GM12878 (cell line): Measurements from ENCODE around the gene EHMT2. TPM values are rescaled to one million over a fixed set of nuclear protein-coding genes. Genes with fewer than 3 reads are reported as not detected.

Source experiments
- ASH2L ChIP-seq: fragments of 300-600, 200-600 bp; sonication (generic); IDR thresholded peaks from 2 replicates; pipeline ENCODE4 v1.6.1; 2017; ENCODE audit warnings: low read depth, mild to moderate bottlenecking, borderline replicate concordance
- CBX5 ChIP-seq: sonication (generic); IDR thresholded peaks from 2 replicates; pipeline ENCODE4 v1.6.1; 2016; ENCODE audit warnings: low read depth, moderate library complexity, mild to moderate bottlenecking, inconsistent platforms
- CREM ChIP-seq: IDR thresholded peaks from 2 replicates; pipeline ENCODE4 v1.6.1; 2014; ENCODE audit warnings: antibody characterized with exemption, low read depth
- EGR1 ChIP-seq, 2 experiments: IDR thresholded peaks; 1 replicate in 1 of 2; 2 replicates in 1 of 2; pipeline ENCODE4 v1.6.1; 2011 to 2012; ENCODE audit warnings: low read depth in 2 of 2, low read length in 2 of 2, borderline replicate concordance in 1 of 2, mild to moderate bottlenecking in 1 of 2, moderate library complexity in 1 of 2
- HCFC1 ChIP-seq: fragments of 150-350 bp; IDR thresholded peaks from 2 replicates; pipeline ENCODE4 v1.6.1; 2014; ENCODE audit warnings: low read length
- JUND ChIP-seq: IDR thresholded peaks from 2 replicates; pipeline ENCODE4 v1.6.1; 2012; ENCODE audit warnings: low read depth, mild to moderate bottlenecking, low read length, improper control_type of control experiment, moderate library complexity
- MTA3 ChIP-seq: IDR thresholded peaks from 2 replicates; pipeline ENCODE4 v1.6.1; 2012; ENCODE audit warnings: low read length, inconsistent platforms, borderline replicate concordance
- NR2C2 ChIP-seq: IDR thresholded peaks from 2 replicates; pipeline ENCODE4 v1.6.1; 2011; ENCODE audit warnings: borderline replicate concordance, low read depth; ENCODE audit not compliant: control insufficient read depth, insufficient read length
- NRF1 ChIP-seq: conservative IDR thresholded peaks from 2 replicates; pipeline ENCODE4 v1.6.1; 2011; ENCODE audit warnings: mild to moderate bottlenecking, low read depth, low read length, improper control_type of control experiment
- POLR2AphosphoS5 ChIP-seq: IDR thresholded peaks from 2 replicates; pipeline ENCODE4 v1.6.1; 2011; ENCODE audit warnings: mild to moderate bottlenecking, low read length, inconsistent platforms
- RCOR1 ChIP-seq: conservative IDR thresholded peaks from 2 replicates; pipeline ENCODE4 v1.6.1; 2012; ENCODE audit warnings: low read depth, low read length, improper control_type of control experiment
- SIX5 ChIP-seq: IDR thresholded peaks from 2 replicates; pipeline ENCODE4 v1.6.1; 2011; ENCODE audit warnings: mild to moderate bottlenecking, low read depth, low read length, moderate library complexity; ENCODE audit not compliant: severe bottlenecking
- SMAD1 ChIP-seq: fragments of 450-650 bp; IDR thresholded peaks from 2 replicates; pipeline ENCODE4 v1.6.1; 2018; ENCODE audit warnings: mild to moderate bottlenecking, low read depth; ENCODE audit not compliant: partially characterized antibody
- ZNF217 ChIP-seq: fragments of 450-650 bp; IDR thresholded peaks from 2 replicates; pipeline ENCODE4 v1.6.1; 2017; ENCODE audit warnings: antibody characterized with exemption, mild to moderate bottlenecking
- polyA plus RNA-seq, 11 experiments: library from polyadenylated mRNA; depleted of rRNA in 4 of 11; unstranded in 6 of 11; stranded (reverse) in 5 of 11; fragments of >200 nt; fragmentation: Nextera tagmentation in 4 of 11; fragmentation: Illumina TruSeq in 1 of 11; extraction: Ambion mirVana in 4 of 11; extraction: Trizol in 1 of 11; gene quantifications; 1 replicate in 1 of 11; 2 replicates in 10 of 11; pipeline versions ENCODE4 v1.2.1 to v1.2.3, GENCODE V29; 2011 to 2016; ENCODE audit warnings: inconsistent platforms in 2 of 11, missing spikeins in 2 of 11, low read depth in 1 of 11
- total RNA-seq, 4 experiments: library from RNA; depleted of rRNA in 3 of 4; stranded (reverse); fragments of >200 nt in 3 of 4; fragmentation: Illumina TruSeq in 1 of 4; extraction: Trizol in 1 of 4; gene quantifications; 2 replicates each; pipeline versions ENCODE4 v1.2.1 to v1.2.3, GENCODE V29; 2013 to 2021
- TF ChIP-seq, protein P1 (sequence below): IDR thresholded peaks from 2 replicates; pipeline ENCODE4 v1.6.1; 2011; ENCODE audit warnings: low read depth, low read length, improper control_type of control experiment, borderline replicate concordance
- TF ChIP-seq, protein P2 (sequence below): fragments of 450-650 bp; conservative IDR thresholded peaks from 2 replicates; pipeline ENCODE4 v1.6.1; 2017; ENCODE audit warnings: mild to moderate bottlenecking, moderate library complexity
- TF ChIP-seq, protein P3 (sequence below): fragments of 150-350 bp; IDR thresholded peaks from 2 replicates; pipeline ENCODE4 v1.6.1; 2014; ENCODE audit warnings: mild to moderate bottlenecking, low read depth, low read length
- TF ChIP-seq, protein P4 (sequence below): fragments of 450-650 bp; IDR thresholded peaks from 2 replicates; pipeline ENCODE4 v1.6.1; 2017; ENCODE audit warnings: borderline replicate concordance
- TF ChIP-seq, protein P5 (sequence below): fragments of 450-650 bp; IDR thresholded peaks from 2 replicates; pipeline ENCODE4 v1.6.1; 2016; ENCODE audit warnings: mild to moderate bottlenecking
- TF ChIP-seq, protein P6 (sequence below): IDR thresholded peaks from 2 replicates; pipeline ENCODE4 v1.6.1; 2012; ENCODE audit warnings: low read length, inconsistent platforms

The EHMT2 gene
- total and polyA plus RNA-seq, 10 of the 15 experiments (the other 5 are each of a cell fraction or from before 2014, with no cell fraction given), result 1.7 to 53.2 (median 36.3) TPM

DNA sequence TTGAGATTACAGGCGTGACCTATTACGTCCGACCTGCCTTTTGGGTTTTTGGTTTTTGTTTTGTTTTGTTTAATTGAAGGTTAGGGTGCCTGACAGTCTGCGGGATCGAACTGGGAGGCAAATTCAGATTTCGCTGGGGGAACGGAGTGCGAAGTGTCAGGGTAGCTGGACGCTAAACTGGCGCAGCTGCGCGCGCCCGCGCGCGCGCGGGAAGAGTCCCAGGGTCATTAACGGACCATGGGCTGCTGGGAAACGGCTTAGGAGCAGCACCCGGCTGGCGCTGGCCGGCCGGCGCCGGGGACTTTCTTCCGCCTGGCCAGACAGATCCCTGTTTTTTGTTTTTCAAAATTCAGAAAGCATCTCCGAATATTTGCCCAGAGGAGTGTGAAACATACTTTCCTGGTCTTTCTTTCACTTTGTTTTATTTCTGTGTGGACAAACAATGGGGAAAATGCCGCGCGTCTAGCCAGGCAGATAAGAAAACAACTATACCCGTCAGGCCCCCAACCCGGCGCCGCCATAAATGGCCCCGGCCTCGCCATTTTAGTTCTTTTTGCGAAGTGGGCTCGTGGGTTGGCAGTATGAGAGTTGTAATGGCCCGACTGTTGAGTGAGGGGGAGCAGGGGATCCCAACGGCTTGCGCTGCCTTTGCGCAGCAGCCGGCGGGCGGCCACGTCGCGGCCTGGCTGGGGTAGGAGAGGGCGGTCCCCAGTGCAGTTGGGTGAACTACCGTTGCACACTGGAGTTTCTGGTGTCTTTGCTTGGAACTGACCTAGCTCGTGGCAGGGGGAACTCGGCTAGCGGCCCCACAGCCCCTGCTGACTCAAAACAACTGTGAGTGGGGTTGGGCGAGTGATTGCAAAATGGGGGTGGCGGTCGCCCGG, 62.9 kb downstream of the EHMT2 start (continued):
- TF ChIP-seq, protein P1, sequence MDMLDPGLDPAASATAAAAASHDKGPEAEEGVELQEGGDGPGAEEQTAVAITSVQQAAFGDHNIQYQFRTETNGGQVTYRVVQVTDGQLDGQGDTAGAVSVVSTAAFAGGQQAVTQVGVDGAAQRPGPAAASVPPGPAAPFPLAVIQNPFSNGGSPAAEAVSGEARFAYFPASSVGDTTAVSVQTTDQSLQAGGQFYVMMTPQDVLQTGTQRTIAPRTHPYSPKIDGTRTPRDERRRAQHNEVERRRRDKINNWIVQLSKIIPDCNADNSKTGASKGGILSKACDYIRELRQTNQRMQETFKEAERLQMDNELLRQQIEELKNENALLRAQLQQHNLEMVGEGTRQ, result no peak
- TF ChIP-seq, protein P2, sequence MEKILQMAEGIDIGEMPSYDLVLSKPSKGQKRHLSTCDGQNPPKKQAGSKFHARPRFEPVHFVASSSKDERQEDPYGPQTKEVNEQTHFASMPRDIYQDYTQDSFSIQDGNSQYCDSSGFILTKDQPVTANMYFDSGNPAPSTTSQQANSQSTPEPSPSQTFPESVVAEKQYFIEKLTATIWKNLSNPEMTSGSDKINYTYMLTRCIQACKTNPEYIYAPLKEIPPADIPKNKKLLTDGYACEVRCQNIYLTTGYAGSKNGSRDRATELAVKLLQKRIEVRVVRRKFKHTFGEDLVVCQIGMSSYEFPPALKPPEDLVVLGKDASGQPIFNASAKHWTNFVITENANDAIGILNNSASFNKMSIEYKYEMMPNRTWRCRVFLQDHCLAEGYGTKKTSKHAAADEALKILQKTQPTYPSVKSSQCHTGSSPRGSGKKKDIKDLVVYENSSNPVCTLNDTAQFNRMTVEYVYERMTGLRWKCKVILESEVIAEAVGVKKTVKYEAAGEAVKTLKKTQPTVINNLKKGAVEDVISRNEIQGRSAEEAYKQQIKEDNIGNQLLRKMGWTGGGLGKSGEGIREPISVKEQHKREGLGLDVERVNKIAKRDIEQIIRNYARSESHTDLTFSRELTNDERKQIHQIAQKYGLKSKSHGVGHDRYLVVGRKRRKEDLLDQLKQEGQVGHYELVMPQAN, result peak; percentile 96
- no peak for TF ChIP-seq RCOR1
- TF ChIP-seq, protein P3, sequence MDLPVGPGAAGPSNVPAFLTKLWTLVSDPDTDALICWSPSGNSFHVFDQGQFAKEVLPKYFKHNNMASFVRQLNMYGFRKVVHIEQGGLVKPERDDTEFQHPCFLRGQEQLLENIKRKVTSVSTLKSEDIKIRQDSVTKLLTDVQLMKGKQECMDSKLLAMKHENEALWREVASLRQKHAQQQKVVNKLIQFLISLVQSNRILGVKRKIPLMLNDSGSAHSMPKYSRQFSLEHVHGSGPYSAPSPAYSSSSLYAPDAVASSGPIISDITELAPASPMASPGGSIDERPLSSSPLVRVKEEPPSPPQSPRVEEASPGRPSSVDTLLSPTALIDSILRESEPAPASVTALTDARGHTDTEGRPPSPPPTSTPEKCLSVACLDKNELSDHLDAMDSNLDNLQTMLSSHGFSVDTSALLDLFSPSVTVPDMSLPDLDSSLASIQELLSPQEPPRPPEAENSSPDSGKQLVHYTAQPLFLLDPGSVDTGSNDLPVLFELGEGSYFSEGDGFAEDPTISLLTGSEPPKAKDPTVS, result no peak
- TF ChIP-seq, protein P4, sequence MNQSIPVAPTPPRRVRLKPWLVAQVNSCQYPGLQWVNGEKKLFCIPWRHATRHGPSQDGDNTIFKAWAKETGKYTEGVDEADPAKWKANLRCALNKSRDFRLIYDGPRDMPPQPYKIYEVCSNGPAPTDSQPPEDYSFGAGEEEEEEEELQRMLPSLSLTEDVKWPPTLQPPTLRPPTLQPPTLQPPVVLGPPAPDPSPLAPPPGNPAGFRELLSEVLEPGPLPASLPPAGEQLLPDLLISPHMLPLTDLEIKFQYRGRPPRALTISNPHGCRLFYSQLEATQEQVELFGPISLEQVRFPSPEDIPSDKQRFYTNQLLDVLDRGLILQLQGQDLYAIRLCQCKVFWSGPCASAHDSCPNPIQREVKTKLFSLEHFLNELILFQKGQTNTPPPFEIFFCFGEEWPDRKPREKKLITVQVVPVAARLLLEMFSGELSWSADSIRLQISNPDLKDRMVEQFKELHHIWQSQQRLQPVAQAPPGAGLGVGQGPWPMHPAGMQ, result peak; percentile 95
- peak; percentile 11 for TF ChIP-seq SIX5
- TF ChIP-seq ZNF217, result no peak
- TF ChIP-seq MTA3, result no peak
- TF ChIP-seq NR2C2, result no peak
- no peak for TF ChIP-seq SMAD1
- no peak for TF ChIP-seq EGR1 (IDR thresholded peaks at IDR 0.05; ENCODE audit: borderline replicate concordance in 1 of 2, low read depth in 2 of 2, low read length in 2 of 2)
- TF ChIP-seq HCFC1, result no peak; the same call in none of the 2 replicates
- no peak; the same call in 1 of the 2 replicates for TF ChIP-seq CBX5
- peak; percentile 63 for TF ChIP-seq CREM
- TF ChIP-seq JUND, result no peak
- TF ChIP-seq, protein P5, sequence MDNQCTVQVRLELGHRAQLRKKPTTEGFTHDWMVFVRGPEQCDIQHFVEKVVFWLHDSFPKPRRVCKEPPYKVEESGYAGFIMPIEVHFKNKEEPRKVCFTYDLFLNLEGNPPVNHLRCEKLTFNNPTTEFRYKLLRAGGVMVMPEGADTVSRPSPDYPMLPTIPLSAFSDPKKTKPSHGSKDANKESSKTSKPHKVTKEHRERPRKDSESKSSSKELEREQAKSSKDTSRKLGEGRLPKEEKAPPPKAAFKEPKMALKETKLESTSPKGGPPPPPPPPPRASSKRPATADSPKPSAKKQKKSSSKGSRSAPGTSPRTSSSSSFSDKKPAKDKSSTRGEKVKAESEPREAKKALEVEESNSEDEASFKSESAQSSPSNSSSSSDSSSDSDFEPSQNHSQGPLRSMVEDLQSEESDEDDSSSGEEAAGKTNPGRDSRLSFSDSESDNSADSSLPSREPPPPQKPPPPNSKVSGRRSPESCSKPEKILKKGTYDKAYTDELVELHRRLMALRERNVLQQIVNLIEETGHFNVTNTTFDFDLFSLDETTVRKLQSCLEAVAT, result peak; percentile 46
- peak; percentile 100 for TF ChIP-seq POLR2AphosphoS5
- peak; percentile 33; the same call in 1 of the 2 replicates for TF ChIP-seq ASH2L
- no peak for TF ChIP-seq NRF1
- TF ChIP-seq, protein P6, sequence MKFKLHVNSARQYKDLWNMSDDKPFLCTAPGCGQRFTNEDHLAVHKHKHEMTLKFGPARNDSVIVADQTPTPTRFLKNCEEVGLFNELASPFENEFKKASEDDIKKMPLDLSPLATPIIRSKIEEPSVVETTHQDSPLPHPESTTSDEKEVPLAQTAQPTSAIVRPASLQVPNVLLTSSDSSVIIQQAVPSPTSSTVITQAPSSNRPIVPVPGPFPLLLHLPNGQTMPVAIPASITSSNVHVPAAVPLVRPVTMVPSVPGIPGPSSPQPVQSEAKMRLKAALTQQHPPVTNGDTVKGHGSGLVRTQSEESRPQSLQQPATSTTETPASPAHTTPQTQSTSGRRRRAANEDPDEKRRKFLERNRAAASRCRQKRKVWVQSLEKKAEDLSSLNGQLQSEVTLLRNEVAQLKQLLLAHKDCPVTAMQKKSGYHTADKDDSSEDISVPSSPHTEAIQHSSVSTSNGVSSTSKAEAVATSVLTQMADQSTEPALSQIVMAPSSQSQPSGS, result peak; percentile 20; the same call in 1 of the 2 replicates
